ENCODE results near the gene RIOX2.

GRCh38 chr3:97959872-97960271 lies 12.4 kb downstream of the RIOX2 start:
- TF ChIP-seq, protein P1, sequence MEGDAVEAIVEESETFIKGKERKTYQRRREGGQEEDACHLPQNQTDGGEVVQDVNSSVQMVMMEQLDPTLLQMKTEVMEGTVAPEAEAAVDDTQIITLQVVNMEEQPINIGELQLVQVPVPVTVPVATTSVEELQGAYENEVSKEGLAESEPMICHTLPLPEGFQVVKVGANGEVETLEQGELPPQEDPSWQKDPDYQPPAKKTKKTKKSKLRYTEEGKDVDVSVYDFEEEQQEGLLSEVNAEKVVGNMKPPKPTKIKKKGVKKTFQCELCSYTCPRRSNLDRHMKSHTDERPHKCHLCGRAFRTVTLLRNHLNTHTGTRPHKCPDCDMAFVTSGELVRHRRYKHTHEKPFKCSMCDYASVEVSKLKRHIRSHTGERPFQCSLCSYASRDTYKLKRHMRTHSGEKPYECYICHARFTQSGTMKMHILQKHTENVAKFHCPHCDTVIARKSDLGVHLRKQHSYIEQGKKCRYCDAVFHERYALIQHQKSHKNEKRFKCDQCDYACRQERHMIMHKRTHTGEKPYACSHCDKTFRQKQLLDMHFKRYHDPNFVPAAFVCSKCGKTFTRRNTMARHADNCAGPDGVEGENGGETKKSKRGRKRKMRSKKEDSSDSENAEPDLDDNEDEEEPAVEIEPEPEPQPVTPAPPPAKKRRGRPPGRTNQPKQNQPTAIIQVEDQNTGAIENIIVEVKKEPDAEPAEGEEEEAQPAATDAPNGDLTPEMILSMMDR (IDR thresholded peaks at IDR 0.05; ENCODE audit: low read length): no peak
- TF ChIP-seq EZH2 (IDR thresholded peaks at IDR 0.05; ENCODE audit: borderline replicate concordance, low read length): no peak

All from OCI-LY1 (cell line).